ENCODE results near the gene NPHS1.

Gene NPHS1

GRCh38 chr19:35788205-35788960 is 63.9 kb downstream of the NPHS1 start:
- Histone ChIP-seq H4K20me1 (ENCODE audit: insufficient read depth, low read length) (no peaks in the 10 kb centered on the region), H3K4me2 (ENCODE audit: low read length) (no peak overlapping the region), H3K9me3 (ENCODE audit: low read length) (no peaks in the 10 kb centered on the region), H3K79me2 (ENCODE audit: insufficient read depth, low read length) (no peaks in the 10 kb centered on the region), H3K36me3 (ENCODE audit: insufficient read depth, low read length) (peaks cover 4% of the 10 kb centered on the region), H3K27ac (ENCODE audit: low read depth, low read length, poor library complexity, severe bottlenecking) (no peak overlapping the region), H3F3A (ENCODE audit: insufficient read depth, low read length) (no peaks in the 10 kb centered on the region; the same call in 1 of the 2 replicates), H3K9ac (ENCODE audit: low read length) (no peak overlapping the region), H3K27me3 (ENCODE audit: insufficient read depth, low read length) (no peaks in the 10 kb centered on the region), H2AFZ (ENCODE audit: low read length) (no peak overlapping the region), H3K4me1 (ENCODE audit: insufficient read depth, low read length, severe bottlenecking) (no peaks in the 10 kb centered on the region), H3K4me3 (ENCODE audit: low read depth, low read length, poor library complexity, severe bottlenecking) (no peak overlapping the region), H3K9me2 (ENCODE audit: low read depth, low read length) (no peaks in the 10 kb centered on the region)
- TF ChIP-seq EZH2 (IDR thresholded peaks at IDR 0.05; ENCODE audit: borderline replicate concordance, low read length), result no peak
- no peak for TF ChIP-seq CTCF (IDR thresholded peaks at IDR 0.05; ENCODE audit: low read length)

DNA sequence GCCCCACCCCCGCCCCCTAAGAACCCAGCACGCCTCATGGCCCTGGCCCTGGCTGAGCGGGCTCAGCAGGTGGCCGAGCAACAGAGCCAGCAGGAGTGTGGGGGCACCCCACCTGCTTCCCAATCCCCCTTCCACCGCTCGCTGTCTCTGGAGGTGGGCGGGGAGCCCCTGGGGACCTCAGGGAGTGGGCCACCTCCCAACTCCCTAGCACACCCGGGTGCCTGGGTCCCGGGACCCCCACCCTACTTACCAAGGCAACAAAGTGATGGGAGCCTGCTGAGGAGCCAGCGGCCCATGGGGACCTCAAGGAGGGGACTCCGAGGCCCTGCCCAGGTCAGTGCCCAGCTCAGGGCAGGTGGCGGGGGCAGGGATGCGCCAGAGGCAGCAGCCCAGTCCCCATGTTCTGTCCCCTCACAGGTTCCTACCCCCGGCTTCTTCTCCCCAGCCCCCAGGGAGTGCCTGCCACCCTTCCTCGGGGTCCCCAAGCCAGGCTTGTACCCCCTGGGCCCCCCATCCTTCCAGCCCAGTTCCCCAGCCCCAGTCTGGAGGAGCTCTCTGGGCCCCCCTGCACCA is 65.0 kb downstream of the NPHS1 start:
- Histone ChIP-seq H3K4me3 (ENCODE audit: low read depth, low read length, poor library complexity, severe bottlenecking) (no peak overlapping the region), H3K27me3 (ENCODE audit: insufficient read depth, low read length) (no peaks in the 10 kb centered on the region), H3K36me3 (ENCODE audit: insufficient read depth, low read length) (peaks cover 11% of the 10 kb centered on the region), H3K9me2 (ENCODE audit: low read depth, low read length) (no peaks in the 10 kb centered on the region), H3K9me3 (ENCODE audit: low read length) (no peaks in the 10 kb centered on the region), H3F3A (ENCODE audit: insufficient read depth, low read length) (no peaks in the 10 kb centered on the region; the same call in 1 of the 2 replicates), H3K4me1 (ENCODE audit: insufficient read depth, low read length, severe bottlenecking) (no peaks in the 10 kb centered on the region), H3K27ac (ENCODE audit: low read depth, low read length, poor library complexity, severe bottlenecking) (no peak overlapping the region), H3K4me2 (ENCODE audit: low read length) (no peak overlapping the region), H3K79me2 (ENCODE audit: insufficient read depth, low read length) (no peaks in the 10 kb centered on the region), H2AFZ (ENCODE audit: low read length) (no peak overlapping the region), H3K9ac (ENCODE audit: low read length) (no peak overlapping the region), H4K20me1 (ENCODE audit: insufficient read depth, low read length) (no peaks in the 10 kb centered on the region)
- TF ChIP-seq CTCF (IDR thresholded peaks at IDR 0.05; ENCODE audit: low read length), result no peak
- no peak for TF ChIP-seq EZH2 (IDR thresholded peaks at IDR 0.05; ENCODE audit: borderline replicate concordance, low read length)

GRCh38 chr19:35786299-35787160 is 65.8 kb downstream of the NPHS1 start:
- H3K4me2 ChIP-seq (ENCODE audit: low read length), result no peak overlapping the region

More at GRCh38 chr19:35786299-35787160, 65.8 kb downstream of the NPHS1 start:
- Histone ChIP-seq H3K9ac (ENCODE audit: low read length) (no peak overlapping the region), H4K20me1 (ENCODE audit: insufficient read depth, low read length) (no peaks in the 10 kb centered on the region), H3K79me2 (ENCODE audit: insufficient read depth, low read length) (no peaks in the 10 kb centered on the region), H3K4me1 (ENCODE audit: insufficient read depth, low read length, severe bottlenecking) (no peaks in the 10 kb centered on the region), H3K36me3 (ENCODE audit: insufficient read depth, low read length) (peaks cover 16% of the 10 kb centered on the region), H3K9me2 (ENCODE audit: low read depth, low read length) (no peaks in the 10 kb centered on the region), H3K4me3 (ENCODE audit: low read depth, low read length, poor library complexity, severe bottlenecking) (no peak overlapping the region), H2AFZ (ENCODE audit: low read length) (no peak overlapping the region), H3K27ac (ENCODE audit: low read depth, low read length, poor library complexity, severe bottlenecking) (no peak overlapping the region), H3K9me3 (ENCODE audit: low read length) (no peaks in the 10 kb centered on the region), H3F3A (ENCODE audit: insufficient read depth, low read length) (no peaks in the 10 kb centered on the region; the same call in 1 of the 2 replicates), H3K27me3 (ENCODE audit: insufficient read depth, low read length) (no peaks in the 10 kb centered on the region)
- TF ChIP-seq EZH2 (IDR thresholded peaks at IDR 0.05; ENCODE audit: borderline replicate concordance, low read length) (no peak), CTCF (IDR thresholded peaks at IDR 0.05; ENCODE audit: low read length) (no peak)
